Sigmoid colon (tissue), 7 donors: ENCODE data around the gene SNHG17. TPM values are rescaled to one million over a fixed set of nuclear protein-coding genes. Genes with fewer than 3 reads are reported as not detected.

Experiments
- DNase-seq: peaks from one replicate; pipeline ENCODE4 v3.0.0-alpha.2; 2019
- H3K27ac ChIP-seq, 4 donors: fragments of 200-600 bp; sonication (generic); one replicate each; pipeline ENCODE4 v1.5.1; 2016 to 2019; ENCODE audit warnings: mild to moderate bottlenecking in 1 of 4
- H3K27me3 ChIP-seq, 3 donors: fragments of 200-600 bp; sonication (generic); one replicate each; pipeline ENCODE4 v1.5.1; 2019; ENCODE audit warnings: mild to moderate bottlenecking in 1 of 3
- H3K36me3 ChIP-seq, 4 donors: fragments of 200-600 bp; sonication (generic); one replicate each; pipeline ENCODE4 v1.5.1; 2016 to 2019
- H3K4me1 ChIP-seq, 4 donors: fragments of 200-600 bp; sonication (generic); one replicate each; pipeline ENCODE4 v1.5.1; 2017 to 2019
- H3K4me3 ChIP-seq, 4 donors: fragments of 200-600 bp; sonication (generic); one replicate each; pipeline ENCODE4 v1.5.1; 2017 to 2019; ENCODE audit warnings: mild to moderate bottlenecking in 2 of 4, moderate library complexity in 1 of 4
- H3K9me3 ChIP-seq, 4 donors: fragments of 200-600 bp in 3 of 4; sonication (generic) in 3 of 4; one replicate each; pipeline versions ENCODE4 v1.5.1 to v1.6.1; 2013 to 2019
- EP300 ChIP-seq, 4 donors: sonication (generic); formaldehyde crosslinking; IDR thresholded peaks; one replicate each; pipeline ENCODE4 v1.6.1; 2017; ENCODE audit warnings: antibody characterized with exemption in 4 of 4
- POLR2A ChIP-seq, 2 donors: fragments of 450-650 bp; IDR thresholded peaks; one replicate each; pipeline ENCODE4 v1.6.1; 2016; ENCODE audit warnings: antibody characterized with exemption in 2 of 2, mild to moderate bottlenecking in 2 of 2, moderate library complexity in 2 of 2
- POLR2AphosphoS5 ChIP-seq, 4 donors: sonication (generic); formaldehyde crosslinking; IDR thresholded peaks; one replicate each; pipeline ENCODE4 v1.6.1; 2017; ENCODE audit warnings: antibody characterized with exemption in 4 of 4
- WGBS, 2 donors: extraction: QIAGEN DNeasy Blood & Tissue Kit; methylation state at CpG; one replicate each; pipeline ENCODE4 v1.1.7; 2013; 5-methylcytosine and 5-hydroxymethylcytosine counted together
- intact Hi-C: fragments of 100-400 bp; cut with DNase I; formaldehyde crosslinking; loops from one replicate; pipeline ENCODE4 v1.15.1; 2023
- polyA plus RNA-seq, 3 donors: library from polyadenylated mRNA; stranded (reverse); fragments of 200-250 nt; gene quantifications; one replicate each; pipeline ENCODE4 v1.2.3, GENCODE V29; 2013
- total RNA-seq, 4 donors: library from RNA; depleted of rRNA; stranded (reverse); fragments of >200 nt; gene quantifications; one replicate each; pipeline ENCODE4 v1.1.0, GENCODE V29; 2016
- TF ChIP-seq, protein P1 (sequence below), 4 experiments: fragments of 450-650 bp in 3 of 4; fragments of 200-600 bp in 1 of 4; IDR thresholded peaks; one replicate each; pipeline ENCODE4 v1.5.1; 2016 to 2019; ENCODE audit warnings: antibody characterized with exemption in 4 of 4, mild to moderate bottlenecking in 3 of 4, moderate library complexity in 2 of 4
- donor health status: healthy with polysubstance abuse.
- donor health status: Bipolar disorder and iron deficiency.
- donor health status: healthy.

SNHG17 gene
- total RNA-seq = 10 to 100 TPM; 11.8 to 20.8 (median 15.6) TPM
- 10 to 100 TPM in 2 of 3 donors, 1 to 10 TPM in 1; 9.0 to 35.6 (median 21.5) TPM for polyA plus RNA-seq

DNA sequence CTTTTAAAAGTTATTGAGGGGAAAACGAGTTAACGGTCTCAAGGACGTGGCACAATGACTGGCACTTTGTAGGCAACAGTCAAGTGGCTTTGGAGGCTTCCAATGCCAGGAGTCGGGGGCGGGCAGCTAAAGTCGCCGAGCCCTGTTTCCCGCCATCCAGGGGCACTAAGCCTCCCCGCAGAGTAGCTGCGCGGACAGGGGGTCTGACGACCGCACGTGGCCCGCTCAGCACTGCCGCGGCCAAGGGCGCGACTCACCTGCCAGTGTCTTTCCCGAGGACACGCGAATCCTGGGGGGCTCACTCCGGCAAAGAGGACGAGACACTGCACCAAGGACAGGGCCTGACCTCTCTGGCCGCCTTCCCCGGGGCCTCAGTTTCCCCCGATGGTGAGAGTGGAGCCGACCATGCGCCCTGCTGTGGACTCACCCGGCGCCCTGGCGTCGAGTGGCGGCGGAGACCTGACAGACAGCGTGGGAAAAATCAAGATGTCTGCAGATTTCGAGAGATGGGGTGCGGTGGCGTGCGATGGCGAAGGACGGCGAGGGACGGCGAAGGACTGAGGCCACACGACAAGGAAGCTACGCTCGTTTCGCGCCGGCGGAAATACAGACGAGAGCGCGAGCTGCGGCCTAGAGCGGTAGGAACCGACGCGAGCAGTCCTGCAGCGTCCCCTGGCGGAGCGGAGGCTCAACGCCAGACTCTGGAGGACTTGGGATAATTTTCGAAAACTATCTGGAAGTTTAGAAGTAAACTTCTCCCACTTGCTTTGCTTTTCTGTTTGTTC lies at the start of gene SNHG17:
TSS of gene SNHG17 (minus strand) at position 559 of the 785 bp plus-strand sequence.
- Histone ChIP-seq H3K27ac (peak within 1 kb of the TSS; percentile 79 to 85 (median 81)), H3K27me3 (no peaks in the 10 kb centered on the region), H3K4me3 (peak within 1 kb of the TSS; percentile 59 to 76 (median 66)), H3K4me1 (peaks cover 0 to 15% (median 14%) of the 10 kb centered on the region in 4 donors), H3K9me3 (no peaks in the 10 kb centered on the region), H3K36me3 (peaks cover 6 to 41% (median 19%) of the 10 kb centered on the region in 4 donors)
- 1% methylated on average over 65 of the region's 65 CpGs for WGBS, 2 donors
- intact Hi-C loops = loop anchor here (5.0 kb wide), 1 partner anchor 37 kb away; the partner anchor contains the start of gene RALGAPB
- DNase-seq = peak; percentile 93
- TF ChIP-seq POLR2A (IDR thresholded peaks at IDR 0.05) = peak; percentile 46 to 63
- TF ChIP-seq, protein P1, sequence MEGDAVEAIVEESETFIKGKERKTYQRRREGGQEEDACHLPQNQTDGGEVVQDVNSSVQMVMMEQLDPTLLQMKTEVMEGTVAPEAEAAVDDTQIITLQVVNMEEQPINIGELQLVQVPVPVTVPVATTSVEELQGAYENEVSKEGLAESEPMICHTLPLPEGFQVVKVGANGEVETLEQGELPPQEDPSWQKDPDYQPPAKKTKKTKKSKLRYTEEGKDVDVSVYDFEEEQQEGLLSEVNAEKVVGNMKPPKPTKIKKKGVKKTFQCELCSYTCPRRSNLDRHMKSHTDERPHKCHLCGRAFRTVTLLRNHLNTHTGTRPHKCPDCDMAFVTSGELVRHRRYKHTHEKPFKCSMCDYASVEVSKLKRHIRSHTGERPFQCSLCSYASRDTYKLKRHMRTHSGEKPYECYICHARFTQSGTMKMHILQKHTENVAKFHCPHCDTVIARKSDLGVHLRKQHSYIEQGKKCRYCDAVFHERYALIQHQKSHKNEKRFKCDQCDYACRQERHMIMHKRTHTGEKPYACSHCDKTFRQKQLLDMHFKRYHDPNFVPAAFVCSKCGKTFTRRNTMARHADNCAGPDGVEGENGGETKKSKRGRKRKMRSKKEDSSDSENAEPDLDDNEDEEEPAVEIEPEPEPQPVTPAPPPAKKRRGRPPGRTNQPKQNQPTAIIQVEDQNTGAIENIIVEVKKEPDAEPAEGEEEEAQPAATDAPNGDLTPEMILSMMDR (IDR thresholded peaks at IDR 0.05) = peak; percentile 99
- peak; percentile 79 to 92 (median 87) for TF ChIP-seq POLR2AphosphoS5 (IDR thresholded peaks at IDR 0.05)
- no peak for TF ChIP-seq EP300 (IDR thresholded peaks at IDR 0.05)

DNA sequence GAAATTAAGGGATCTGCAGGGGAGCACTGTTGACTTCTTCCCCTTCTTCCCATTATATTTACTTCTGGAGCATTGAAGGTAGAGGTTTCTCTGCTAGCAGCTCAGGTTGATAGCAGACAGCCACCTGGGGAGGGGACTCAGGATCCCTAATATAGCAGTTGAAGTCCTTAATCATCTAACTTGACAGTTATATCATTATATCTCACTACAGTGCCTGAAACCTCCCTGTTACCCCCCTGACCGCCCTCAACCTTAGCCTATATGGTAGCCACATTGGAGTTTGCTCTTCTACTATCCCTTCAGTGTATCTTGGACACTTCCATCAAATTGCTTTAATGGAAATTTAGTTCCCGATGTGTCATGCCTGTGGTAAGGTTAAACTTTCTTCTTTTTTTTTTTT lies 44.5 kb upstream of the SNHG17 start:
- Histone ChIP-seq H3K36me3 (peaks cover 0 to 5% (median 0%) of the 10 kb centered on the region in 4 donors), H3K4me1 (peaks cover 0 to 7% (median 6%) of the 10 kb centered on the region in 4 donors), H3K27ac (no peak overlapping the region), H3K27me3 (no peaks in the 10 kb centered on the region), H3K9me3 (no peaks in the 10 kb centered on the region), H3K4me3 (no peak overlapping the region)
- intact Hi-C loops = no loop called here
- 91 to 96% methylated on average over 2 of the region's 2 CpGs for WGBS, 2 donors
- DNase-seq = no peak
- TF ChIP-seq, protein P1 (IDR thresholded peaks at IDR 0.05) = no peak
- TF ChIP-seq POLR2A (IDR thresholded peaks at IDR 0.05) = no peak
- no peak for TF ChIP-seq POLR2AphosphoS5 (IDR thresholded peaks at IDR 0.05)
- no peak for TF ChIP-seq EP300 (IDR thresholded peaks at IDR 0.05)

DNA sequence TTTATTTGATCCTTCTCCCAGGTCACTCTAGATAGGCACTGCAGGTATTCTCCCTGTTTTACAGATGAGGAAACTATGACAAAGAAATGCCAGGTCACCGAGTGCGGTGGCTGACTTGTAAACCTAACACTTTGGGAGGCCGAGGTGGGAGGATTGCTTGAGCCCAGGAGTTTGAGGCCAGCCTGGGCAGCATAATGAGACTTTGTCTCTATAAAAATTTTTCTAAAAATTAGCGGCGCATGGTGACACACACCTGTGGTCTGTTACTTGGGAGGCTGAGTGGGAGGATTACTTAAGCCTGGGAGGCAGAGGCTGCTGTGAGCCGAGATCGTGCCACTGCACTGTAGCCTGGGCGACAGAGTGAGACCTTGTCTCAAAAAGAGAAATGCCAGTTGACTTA lies 42.6 kb upstream of the SNHG17 start:
- no peak for DNase-seq
- H3K4me1 ChIP-seq = peaks cover 0 to 23% (median 21%) of the 10 kb centered on the region in 4 donors
- 96 to 98% methylated on average over 8 of the region's 8 CpGs for WGBS, 2 donors
- H3K36me3 ChIP-seq = peaks cover 0 to 1% (median 0%) of the 10 kb centered on the region in 4 donors
- no peaks in the 10 kb centered on the region for H3K9me3 ChIP-seq
- no peak overlapping the region for H3K4me3 ChIP-seq
- intact Hi-C loops = no loop called here
- TF ChIP-seq, protein P1 (IDR thresholded peaks at IDR 0.05) = no peak
- TF ChIP-seq EP300 (IDR thresholded peaks at IDR 0.05) = no peak
- no peak for TF ChIP-seq POLR2AphosphoS5 (IDR thresholded peaks at IDR 0.05)
- TF ChIP-seq POLR2A (IDR thresholded peaks at IDR 0.05) = no peak
- H3K27me3 ChIP-seq = no peaks in the 10 kb centered on the region
- H3K27ac ChIP-seq = no peak overlapping the region

DNA sequence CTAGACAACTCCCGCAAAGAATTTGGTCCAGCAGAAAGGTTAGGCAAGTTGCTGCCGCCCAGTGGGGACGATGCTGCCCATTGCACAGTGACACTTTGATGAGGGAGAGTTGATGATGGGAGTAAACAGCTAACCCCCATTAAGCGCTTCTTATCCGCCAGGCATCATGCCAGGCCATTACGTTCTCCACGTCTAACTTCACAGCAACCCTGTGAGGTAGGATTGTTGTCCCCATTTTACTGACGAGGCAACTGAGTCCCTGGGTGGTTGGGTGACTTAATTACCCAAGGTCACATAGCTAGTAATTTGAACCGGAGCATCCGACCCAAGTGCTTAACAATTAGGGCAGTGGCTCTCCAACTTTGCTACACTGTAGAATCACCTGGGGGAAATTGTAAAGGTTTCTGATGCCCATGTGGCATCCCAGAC lies 38.3 kb upstream of the SNHG17 start:
- Histone ChIP-seq H3K4me1 (peaks cover 0 to 27% (median 21%) of the 10 kb centered on the region in 4 donors), H3K9me3 (no peaks in the 10 kb centered on the region), H3K36me3 (no peaks in the 10 kb centered on the region), H3K27ac (peak overlapping the region; percentile 83 to 92 (median 92)), H3K27me3 (no peaks in the 10 kb centered on the region), H3K4me3 (peak overlapping the region; percentile 68 to 87 (median 76))
- 4 to 17% methylated on average over 10 of the region's 10 CpGs for WGBS, 2 donors
- no peak for DNase-seq
- intact Hi-C loops = loop anchor here (5.0 kb wide), 1 partner anchor 36 kb away; the partner anchor contains the start of gene SNHG17
- no peak for TF ChIP-seq POLR2A (IDR thresholded peaks at IDR 0.05)
- TF ChIP-seq, protein P1 (IDR thresholded peaks at IDR 0.05) = no peak
- TF ChIP-seq POLR2AphosphoS5 (IDR thresholded peaks at IDR 0.05) = no peak
- TF ChIP-seq EP300 (IDR thresholded peaks at IDR 0.05) = no peak
